DND-41 (cell line): ENCODE data around the gene CEP192.

Experiments used
- CTCF ChIP-seq: IDR thresholded peaks from 2 replicates; pipeline ENCODE4 v1.5.1; 2012; ENCODE audit warnings: borderline replicate concordance, low read length, moderate library complexity, mild to moderate bottlenecking; ENCODE audit not compliant: poor library complexity, severe bottlenecking; ENCODE audit errors: extremely low read depth
- EZH2 ChIP-seq: IDR thresholded peaks from 3 replicates; pipeline ENCODE4 v1.6.1; 2012; ENCODE audit warnings: borderline replicate concordance, low read depth, mild to moderate bottlenecking, moderate library complexity, low read length, inconsistent platforms; ENCODE audit not compliant: severe bottlenecking

DNA sequence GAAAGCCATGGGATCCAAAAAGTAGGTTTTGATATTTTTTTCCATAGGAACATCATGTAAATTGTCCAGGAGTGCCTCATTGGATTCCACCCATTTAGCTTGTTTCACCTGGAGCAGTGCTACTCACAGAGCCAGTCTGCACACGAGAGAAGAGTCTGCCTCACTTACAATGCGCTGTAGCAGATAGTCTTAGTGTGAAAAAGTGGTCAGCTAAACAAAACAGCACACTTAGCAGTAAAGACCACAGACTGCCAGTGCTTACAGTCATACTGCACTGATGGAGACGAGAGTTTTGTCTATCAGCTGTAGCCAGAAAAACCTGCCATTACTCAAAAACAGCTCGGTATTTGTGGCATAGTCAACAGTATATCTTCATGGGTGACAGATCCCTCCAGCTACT lies 113.9 kb downstream of the CEP192 start:
- TF ChIP-seq CTCF, result no peak
- TF ChIP-seq EZH2, result no peak
